Measurements from ENCODE around the gene SFXN4. TPM values are rescaled to one million over a fixed set of nuclear protein-coding genes. Genes with fewer than 3 reads are reported as not detected.

SFXN4 gene
- total RNA-seq, 1 experiment from 2014 or later, result 21.9 TPM

DNA sequence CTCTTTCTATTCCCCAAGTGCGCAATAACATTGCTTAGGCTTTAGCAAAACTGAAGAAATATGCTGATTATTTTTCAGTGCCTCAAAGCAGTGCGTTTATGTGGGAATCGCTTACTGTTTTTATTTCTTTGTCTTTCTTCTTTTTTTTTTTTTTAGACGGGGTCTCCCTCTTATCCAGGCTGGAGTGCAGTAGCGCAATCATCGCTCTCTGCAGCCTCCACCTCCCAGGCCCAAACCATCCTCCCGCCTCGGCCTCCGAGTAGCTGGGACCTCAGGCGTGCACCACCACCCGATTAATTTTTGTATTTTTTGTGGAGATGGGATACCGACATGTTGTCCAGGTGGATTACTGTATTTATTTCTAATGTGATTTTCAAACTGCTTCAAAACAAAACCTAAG, 60.4 kb downstream of the SFXN4 start:
- no peak overlapping the region for H3K27ac ChIP-seq (ENCODE audit: insufficient read length, low read depth, low read length)
- Mint-ChIP-seq H3K9me3 (no peaks in the 10 kb centered on the region), H3K27ac (no peak overlapping the region), H3K4me3 (peak overlapping the region; percentile 76 to 86), H3K36me3 (ENCODE audit: insufficient read depth in 1 of 3, low read depth in 3 of 3) (peaks cover 9 to 36% (median 22%) of the 10 kb centered on the region in 3 experiments; a peak in 6 of 7 replicates), H3K4me1 (peaks cover 4 to 8% of the 10 kb centered on the region in 2 experiments), H3K27me3 (ENCODE audit: low read depth) (no peaks in the 10 kb centered on the region; the same call in 1 of the 2 replicates)
- TF ChIP-seq, protein P1, sequence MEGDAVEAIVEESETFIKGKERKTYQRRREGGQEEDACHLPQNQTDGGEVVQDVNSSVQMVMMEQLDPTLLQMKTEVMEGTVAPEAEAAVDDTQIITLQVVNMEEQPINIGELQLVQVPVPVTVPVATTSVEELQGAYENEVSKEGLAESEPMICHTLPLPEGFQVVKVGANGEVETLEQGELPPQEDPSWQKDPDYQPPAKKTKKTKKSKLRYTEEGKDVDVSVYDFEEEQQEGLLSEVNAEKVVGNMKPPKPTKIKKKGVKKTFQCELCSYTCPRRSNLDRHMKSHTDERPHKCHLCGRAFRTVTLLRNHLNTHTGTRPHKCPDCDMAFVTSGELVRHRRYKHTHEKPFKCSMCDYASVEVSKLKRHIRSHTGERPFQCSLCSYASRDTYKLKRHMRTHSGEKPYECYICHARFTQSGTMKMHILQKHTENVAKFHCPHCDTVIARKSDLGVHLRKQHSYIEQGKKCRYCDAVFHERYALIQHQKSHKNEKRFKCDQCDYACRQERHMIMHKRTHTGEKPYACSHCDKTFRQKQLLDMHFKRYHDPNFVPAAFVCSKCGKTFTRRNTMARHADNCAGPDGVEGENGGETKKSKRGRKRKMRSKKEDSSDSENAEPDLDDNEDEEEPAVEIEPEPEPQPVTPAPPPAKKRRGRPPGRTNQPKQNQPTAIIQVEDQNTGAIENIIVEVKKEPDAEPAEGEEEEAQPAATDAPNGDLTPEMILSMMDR (conservative IDR thresholded peaks at IDR 0.05), result no peak
- no peak for DNase-seq
- WGBS (ENCODE audit: extremely low coverage, insufficient read length, low lambda C conversion rate), result no CpG with 5 or more reads among the region's 12 CpGs
- H3K4me1 ChIP-seq (ENCODE audit: insufficient read depth, low read length), result no peaks in the 10 kb centered on the region
- H3K23ac ChIP-seq (ENCODE audit: insufficient read length, low read depth, low read length), result no peak overlapping the region
- H2AK5ac ChIP-seq (ENCODE audit: insufficient read length, low read length), result no peak overlapping the region
- H3K23me2 ChIP-seq (ENCODE audit: insufficient read length, low read depth, low read length, poor library complexity, severe bottlenecking), result no peaks in the 10 kb centered on the region
- peak overlapping the region; percentile 50 for H3K4me2 ChIP-seq (ENCODE audit: insufficient read depth, insufficient read length, low read length)
- no peak overlapping the region for H3T11ph ChIP-seq (ENCODE audit: low read length)
- H3K14ac ChIP-seq (ENCODE audit: insufficient read depth, low read length), result no peak overlapping the region
- no peak overlapping the region for H4K8ac ChIP-seq (replicated peaks; ENCODE audit: insufficient read length, low read depth, low read length)
- H2BK5ac ChIP-seq (ENCODE audit: insufficient read length, low read length), result no peak overlapping the region
- H4K20me1 ChIP-seq (ENCODE audit: control insufficient read depth, insufficient read depth, insufficient read length), result no peaks in the 10 kb centered on the region
- no peaks in the 10 kb centered on the region for H3K27me3 ChIP-seq (ENCODE audit: insufficient read depth, low read length)
- H4K5ac ChIP-seq (ENCODE audit: insufficient read length, low read depth, low read length), result no peak overlapping the region
- peaks cover 1% of the 10 kb centered on the region; the same call in 1 of the 2 replicates for H3K79me2 ChIP-seq (ENCODE audit: insufficient read depth, low read length)
- no peak overlapping the region for H2BK120ac ChIP-seq (ENCODE audit: low read depth, low read length, poor library complexity, severe bottlenecking)
- no peaks in the 10 kb centered on the region for H3K9me3 ChIP-seq (ENCODE audit: control insufficient read depth, low read depth, low read length)
- H2AFZ ChIP-seq (ENCODE audit: low read length), result no peak overlapping the region
- H3K18ac ChIP-seq (ENCODE audit: insufficient read length, low read depth, low read length), result no peak overlapping the region
- H3K79me1 ChIP-seq (ENCODE audit: insufficient read depth, low read depth, low read length, poor library complexity, severe bottlenecking), result peaks cover 6% of the 10 kb centered on the region
- H2BK20ac ChIP-seq (ENCODE audit: low read depth, low read length, poor library complexity, severe bottlenecking), result no peak overlapping the region
- no peak overlapping the region for H3K56ac ChIP-seq (ENCODE audit: insufficient read length, low read depth, low read length)
- no peak overlapping the region for H4K91ac ChIP-seq (ENCODE audit: insufficient read length, low read depth, low read length)
- no peak overlapping the region for H2BK15ac ChIP-seq (ENCODE audit: low read depth, low read length)
- no peak overlapping the region for H2BK12ac ChIP-seq (ENCODE audit: insufficient read length, low read depth, low read length)
- H3K9ac ChIP-seq (ENCODE audit: extremely low read depth, insufficient read length, low read length), result no peak overlapping the region
- H3K4ac ChIP-seq (ENCODE audit: low read depth, low read length), result no peak overlapping the region

Data from H9 (cell line).